Activated T-cell treated with anti-CD3 and anti-CD28 coated beads for 1 hour (primary cell): ENCODE results near the gene BCDIN3D.
A peak's percentile ranks its signal among the peaks of the same experiment; 100 is the strongest.
"Not testable (repeated sequence)": the region's sequence is repeated elsewhere in the genome, so short reads cannot be mapped to it uniquely, and the experiment has no call there.

Source experiments
- DNase-seq: peaks from one replicate; pipeline ENCODE4 v3.0.0-alpha.2; 2020; ENCODE audit warnings: low read depth

Gene BCDIN3D

GRCh38 chr12:49876070-49876469 lies 33.2 kb upstream of the BCDIN3D start:
- no peak for DNase-seq

DNA sequence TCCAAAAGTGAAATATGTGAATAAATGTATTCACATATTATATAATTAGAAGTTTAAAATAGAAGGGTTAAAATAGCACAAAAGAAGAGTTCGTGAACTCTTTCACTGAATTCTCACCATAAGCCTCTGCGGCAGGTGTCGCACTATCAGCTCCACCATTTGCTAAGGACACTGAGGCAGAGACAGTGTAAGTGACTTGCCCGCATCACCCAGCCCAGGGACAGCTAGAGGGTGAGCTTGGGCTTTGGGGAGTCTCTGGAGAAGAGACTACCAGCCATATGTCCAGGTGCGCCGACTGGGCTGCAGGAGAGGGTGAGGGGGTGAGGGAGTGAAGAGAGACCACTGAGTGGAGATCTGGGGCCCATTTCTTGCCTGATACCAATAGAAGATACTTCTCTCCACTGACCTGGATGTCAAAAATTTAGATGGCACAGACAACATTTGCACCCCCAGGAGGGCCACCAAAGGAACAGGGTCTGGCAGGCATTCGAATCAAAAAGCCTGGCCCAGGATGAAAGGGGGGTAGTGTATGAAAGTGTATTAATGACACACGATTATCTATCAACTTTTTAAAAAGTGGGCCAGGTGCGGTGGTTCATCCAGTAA lies 32.3 kb upstream of the BCDIN3D start:
- no peak for DNase-seq

DNA sequence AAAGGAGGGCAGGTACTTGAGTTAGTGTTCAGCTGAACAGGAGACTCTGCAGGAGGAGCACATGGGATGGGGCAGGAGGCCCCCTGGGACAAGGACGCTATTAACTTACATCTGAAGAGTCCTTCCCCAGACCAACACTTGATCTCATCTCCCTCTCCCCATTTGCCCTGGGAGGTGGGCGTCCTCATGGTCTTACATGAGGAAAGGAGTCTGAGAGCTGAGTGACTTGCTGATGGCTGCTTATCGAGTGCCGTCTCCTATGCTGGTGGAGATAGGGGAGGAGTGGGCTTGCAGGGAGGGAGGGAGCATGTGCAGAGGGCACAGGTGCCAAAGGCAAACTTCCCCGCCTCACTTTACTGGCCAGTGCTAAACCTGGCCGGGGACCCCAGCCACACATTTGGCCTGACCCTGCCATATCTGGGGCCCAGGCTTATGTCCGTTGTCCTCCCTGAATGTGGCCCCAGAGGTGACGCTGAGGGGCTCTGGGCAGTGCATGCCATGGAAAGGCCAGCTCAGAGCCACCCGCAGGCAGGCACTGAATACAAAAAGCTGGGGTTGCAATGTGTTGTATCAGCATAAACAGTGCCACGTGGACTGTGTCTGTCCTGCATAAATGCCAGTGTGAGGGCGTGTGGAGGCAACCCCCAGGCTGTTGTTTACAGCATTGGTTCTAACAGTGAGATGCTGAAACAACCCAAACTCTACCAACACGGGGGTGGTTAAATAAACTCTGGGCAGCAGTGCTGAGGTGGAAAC lies 31.4 kb upstream of the BCDIN3D start:
- DNase-seq = no peak

- DNase-seq = no peak
Measured at GRCh38 chr12:49873361-49873934, 30.5 kb upstream of the BCDIN3D start.

GRCh38 chr12:49872781-49873181 lies 29.9 kb upstream of the BCDIN3D start:
- DNase-seq = no peak

DNA sequence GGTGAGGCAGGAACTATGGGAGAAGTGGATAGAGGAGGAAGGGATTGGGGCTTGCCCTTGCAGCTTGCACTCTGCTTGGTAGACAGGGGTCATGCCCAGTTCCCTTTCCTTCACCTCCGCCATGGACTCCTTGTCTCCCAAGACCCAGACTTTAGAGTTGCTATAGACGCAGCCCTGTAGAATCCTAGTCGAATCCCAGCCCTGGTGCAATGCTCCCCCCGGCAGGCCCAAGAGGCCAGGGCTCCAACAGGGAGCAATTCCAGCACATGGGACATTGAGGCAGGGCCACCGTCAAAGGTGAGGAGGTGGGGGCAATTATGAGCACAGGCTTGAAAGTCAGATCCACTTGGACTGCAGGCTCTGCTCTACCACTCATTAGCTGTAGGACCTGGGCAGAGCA lies 29.5 kb upstream of the BCDIN3D start:
- DNase-seq = no peak

GRCh38 chr12:49871811-49872251 lies 28.9 kb upstream of the BCDIN3D start:
- DNase-seq = not testable (repeated sequence)

- DNase-seq = no peak
Measured at GRCh38 chr12:49871263-49871561, 28.3 kb upstream of the BCDIN3D start.

DNA sequence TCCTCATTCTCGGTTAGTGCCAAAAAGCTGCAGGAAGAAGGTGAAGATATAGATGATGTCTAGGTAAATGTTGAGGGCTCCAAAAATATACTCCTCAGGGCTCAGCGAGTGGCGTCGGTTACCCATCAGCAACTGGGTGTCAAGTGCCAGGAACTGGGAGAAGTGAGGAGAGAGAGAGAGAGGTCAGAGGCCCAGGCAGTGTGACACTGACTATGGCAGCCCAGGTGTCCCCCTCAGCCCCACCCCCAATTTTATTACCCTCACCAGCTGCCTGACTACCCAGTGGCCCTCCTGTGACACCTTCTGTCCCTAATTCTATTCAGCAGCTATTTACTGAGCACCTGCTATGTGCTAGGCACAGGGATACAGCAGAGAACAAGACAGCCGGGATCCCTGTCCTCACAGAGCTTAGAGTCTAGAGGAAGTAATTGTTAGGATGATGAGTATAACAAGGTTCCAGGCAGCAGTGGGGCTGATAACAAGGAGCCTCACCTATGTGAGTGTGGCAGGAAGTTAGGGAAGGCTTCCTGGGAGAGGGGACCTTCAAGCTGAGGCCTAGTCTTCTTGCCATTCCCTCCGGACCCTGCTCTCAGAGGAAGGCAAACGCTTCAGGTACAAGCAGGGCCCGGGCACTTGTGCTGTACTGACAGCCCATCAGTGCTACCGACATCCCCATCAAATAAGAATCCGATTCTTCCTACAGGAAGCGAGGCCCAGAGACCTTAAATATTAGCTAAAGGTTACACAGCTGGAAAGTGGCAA lies 27.8 kb upstream of the BCDIN3D start:
- no peak for DNase-seq

GRCh38 chr12:49869816-49870500 lies 27.1 kb upstream of the BCDIN3D start:
- no peak for DNase-seq

DNA sequence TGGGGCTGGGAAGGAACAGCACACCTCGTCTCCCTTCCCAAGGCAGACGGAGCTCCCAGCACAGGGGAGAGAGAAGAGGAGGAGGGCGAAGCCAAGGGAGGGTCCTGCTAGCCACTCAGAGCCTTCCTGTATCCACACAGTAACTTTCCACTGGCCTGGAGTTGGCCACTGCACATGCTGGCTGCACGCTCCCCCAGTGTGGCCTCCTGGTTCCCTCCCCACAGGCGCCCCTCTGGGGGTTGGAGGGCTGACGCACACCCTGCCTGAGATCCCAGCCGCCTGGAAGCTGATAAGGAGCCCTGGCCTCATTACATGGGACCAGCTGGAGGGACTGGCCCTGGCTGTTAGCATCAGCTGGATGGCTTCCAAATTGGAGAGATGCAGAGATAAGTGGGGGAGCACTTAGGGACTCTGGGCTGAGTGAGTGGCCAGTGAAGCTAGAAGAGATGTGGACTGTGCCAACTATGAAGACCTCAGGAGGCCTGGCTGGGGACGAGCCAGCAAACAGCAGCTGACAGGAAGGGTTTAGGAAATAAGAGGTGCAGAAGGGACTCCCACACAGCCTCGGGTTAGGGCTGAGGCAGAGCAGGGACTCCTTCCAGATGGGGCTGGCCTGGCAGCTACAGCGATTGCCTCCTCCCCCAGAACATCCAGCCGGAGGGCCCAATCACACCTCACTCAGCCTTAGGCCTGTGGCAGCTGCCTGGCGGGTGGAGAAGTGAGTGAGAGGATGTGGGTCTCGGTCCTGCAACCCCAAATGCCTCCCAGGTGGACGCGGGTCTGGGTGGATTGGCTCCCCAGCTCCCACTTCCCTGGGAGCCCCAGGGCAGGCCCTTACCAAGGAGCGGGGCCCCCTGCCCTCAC lies 26.3 kb upstream of the BCDIN3D start:
- DNase-seq = no peak

DNA sequence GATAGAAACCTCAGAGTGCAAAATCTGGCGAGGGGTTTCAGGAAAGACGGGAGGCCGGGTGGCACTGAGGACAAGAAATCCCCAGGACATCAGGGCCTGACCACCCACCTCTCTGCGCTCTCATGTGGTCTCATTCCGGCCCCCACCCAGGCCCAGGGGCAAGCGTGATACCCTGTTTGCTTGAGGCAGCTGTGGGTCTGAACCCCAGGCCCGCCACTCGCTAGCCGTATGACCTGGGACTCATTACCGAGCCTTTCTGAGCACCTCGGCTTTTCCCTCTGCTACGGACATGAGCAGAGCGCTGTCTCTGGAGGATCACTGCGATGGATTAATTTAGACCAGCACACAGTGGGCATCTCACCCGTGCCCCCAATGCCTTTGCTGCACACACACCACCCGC lies 25.5 kb upstream of the BCDIN3D start:
- no peak for DNase-seq

DNA sequence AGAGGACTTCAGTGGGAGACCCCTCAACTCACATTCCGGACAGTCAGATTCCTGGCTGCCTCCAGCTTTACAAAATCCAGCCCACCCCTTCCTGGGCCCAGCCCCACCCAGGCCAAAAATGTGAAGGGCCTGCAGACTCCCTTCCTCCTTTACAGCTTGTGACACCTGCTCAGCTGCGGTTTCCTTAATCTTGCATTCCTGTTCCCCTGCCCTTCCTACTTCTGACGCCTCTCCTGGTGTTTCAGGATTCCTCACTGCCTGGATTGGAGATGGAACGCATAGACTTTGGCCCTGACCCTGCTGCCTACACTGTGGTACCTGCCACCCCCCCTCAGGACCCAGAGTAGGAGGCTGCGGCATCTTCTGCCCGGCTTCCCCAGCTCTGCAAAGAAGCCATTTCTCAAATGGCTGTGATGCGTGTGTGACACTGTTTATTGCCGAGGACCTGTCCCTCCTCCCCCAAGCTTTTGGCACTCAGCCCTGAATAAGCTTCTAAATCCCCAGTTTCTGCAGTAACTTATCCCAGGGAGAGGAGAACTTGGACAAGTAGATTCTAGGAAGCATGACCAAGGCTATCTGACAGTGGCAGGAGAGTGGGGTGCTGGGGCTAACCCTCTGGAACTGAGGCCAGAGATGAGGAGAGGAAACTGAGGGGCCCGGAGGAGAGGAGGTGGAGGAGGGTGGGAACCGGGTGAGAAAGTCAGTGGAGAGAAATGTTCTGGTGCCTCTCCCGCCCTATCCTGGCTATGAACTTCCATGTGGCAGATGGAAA lies 24.9 kb upstream of the BCDIN3D start:
- DNase-seq = no peak

DNA sequence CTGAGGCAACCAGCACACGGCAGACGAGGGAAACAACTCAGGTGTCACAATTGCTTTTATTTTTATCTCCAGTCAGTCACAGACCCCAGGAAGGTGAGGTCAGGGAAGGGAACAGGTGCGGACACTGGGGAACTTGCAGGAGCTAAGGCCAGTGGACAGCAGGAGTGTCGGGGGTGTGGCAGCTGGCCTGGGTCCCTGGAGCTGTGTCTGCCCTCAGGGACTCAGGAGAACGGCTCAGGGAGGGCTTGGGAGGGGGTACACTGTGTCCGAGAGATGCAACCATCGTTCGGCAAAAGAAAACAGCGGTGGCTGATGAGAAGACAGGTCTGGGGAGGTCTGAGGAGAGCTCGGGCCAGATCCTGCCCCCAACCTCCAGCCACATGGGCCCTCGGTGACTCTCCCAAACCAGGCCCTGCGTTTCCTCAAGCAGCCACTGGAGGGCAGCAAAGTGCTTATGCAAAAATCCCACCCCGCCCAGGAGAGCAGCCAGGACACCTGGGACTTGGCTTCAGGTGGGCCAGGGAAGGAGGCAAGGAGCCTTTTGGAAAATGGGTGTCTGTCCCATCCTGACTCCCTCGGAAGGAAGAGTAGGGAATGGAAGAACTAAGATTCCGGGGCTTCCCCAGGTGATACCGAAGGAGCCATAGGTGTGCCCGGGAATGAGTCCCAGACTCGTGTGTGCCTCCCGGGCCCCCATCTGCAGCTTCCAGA lies 24.1 kb upstream of the BCDIN3D start:
- peak; percentile 64 for DNase-seq

- no peak for DNase-seq
Measured at GRCh38 chr12:49865782-49866135, 22.9 kb upstream of the BCDIN3D start.

DNA sequence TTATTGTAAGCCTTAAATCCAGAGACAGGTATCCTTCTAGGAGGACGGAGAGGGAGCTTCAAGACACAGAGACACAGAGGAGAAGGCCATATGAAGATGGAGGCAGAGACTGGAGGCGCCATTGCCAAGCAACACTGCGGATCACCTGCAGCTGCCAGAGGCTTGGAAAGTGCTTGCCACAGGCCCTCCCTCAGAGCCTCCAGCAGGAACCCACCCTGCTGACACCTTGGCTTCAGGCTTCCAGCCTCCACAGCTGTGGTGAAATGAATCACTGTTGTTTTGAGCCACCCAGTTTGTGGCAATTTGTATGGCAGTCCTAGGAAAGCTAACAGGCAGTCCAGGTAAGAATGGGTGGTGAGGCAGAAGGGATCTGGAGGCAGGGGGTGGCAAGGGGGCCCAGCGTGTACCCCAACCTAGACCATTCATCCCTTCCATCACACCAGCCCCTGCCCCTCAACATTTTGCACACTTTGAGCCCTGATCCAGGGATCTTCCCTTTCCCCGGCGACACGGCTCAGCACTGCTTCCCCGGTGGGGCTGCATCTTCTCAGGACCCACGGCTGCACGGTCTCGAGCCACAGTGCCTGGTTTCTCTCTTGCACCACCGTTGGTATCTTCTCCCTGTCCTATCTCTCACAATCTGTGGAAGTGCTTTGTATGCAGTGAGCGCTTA lies 22.3 kb upstream of the BCDIN3D start:
- DNase-seq = no peak

GRCh38 chr12:49864798-49865090 lies 21.8 kb upstream of the BCDIN3D start:
- DNase-seq = no peak

DNA sequence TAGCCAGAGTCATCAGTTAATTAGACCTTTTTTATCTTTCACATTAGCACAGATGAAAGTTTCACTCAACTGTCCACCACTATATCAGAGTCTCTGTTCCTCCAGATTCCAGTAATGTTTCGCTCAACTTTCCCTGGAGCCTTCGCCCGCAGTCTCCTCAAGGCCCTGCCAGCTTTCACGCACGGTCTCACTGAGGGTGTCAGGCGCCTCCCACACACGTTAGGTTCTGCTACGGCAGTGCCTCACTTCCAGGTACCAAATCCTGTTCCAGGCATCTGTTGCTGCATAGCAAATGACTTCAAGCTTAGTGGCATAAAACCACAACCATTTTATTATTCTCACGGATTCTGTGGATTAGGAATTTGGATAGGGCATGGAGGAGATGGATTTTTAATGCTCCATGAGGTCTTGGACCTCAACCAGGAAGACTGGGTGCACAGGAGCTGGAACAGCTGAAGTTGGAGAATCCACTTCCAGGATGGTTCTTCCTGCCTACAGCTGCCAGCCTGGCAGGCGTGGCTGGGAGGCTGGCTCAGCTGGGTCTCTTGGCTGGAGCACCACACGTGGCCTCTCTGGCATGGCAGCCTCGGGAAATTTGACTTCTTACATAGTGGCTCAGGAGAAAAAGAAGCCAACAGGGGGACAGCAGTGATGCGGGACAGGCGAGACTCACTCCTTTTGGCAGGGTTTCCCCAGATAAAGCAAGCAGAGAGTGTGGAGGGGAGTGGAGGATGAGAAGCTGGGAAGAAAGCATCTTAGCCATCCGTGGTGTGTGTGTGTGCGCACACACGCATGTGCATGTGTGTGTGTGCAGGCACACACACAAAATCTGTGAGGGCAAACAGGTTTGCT lies 21.3 kb upstream of the BCDIN3D start:
- no peak for DNase-seq

DNA sequence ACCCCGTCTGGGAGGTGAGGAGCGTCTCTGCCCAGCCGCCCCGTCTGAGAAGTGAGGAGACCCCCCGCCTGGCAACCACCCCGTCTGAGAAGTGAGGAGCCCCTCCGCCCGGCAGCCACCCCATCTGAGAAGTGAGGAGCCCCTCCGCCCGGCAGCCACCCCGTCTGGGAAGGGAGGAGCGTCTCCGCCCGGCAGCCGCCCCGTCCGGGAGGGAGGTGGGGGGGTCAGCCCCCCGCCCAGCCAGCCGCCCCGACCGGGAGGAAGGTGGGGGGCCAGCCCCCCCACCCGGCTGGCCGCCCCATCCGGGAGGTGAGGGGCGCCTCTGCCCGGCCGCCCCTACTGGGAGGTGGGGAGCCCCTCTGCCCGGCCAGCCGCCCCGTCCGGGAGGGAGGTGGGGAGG lies 18.0 kb upstream of the BCDIN3D start:
- not testable (repeated sequence) for DNase-seq
